H9 (cell line): ENCODE data around the gene CES2. TPM values are rescaled to one million over a fixed set of nuclear protein-coding genes. Genes with fewer than 3 reads are reported as not detected.

Source experiments
- DNase-seq: peaks from one replicate; pipeline ENCODE4 v3.0.0-alpha.2; 2017
- H2AFZ ChIP-seq: one replicate; pipeline ENCODE4 v1.6.1; 2013; ENCODE audit warnings: mild to moderate bottlenecking, low read length, control low read depth, moderate library complexity
- H2AK5ac ChIP-seq: 2 replicates; pipeline ENCODE4 v1.6.1; 2013; ENCODE audit warnings: low read length, control low read depth, mixed read lengths; ENCODE audit not compliant: insufficient read length
- H2BK120ac ChIP-seq: one replicate; pipeline ENCODE4 v1.6.1; 2013; ENCODE audit warnings: low read depth, mild to moderate bottlenecking, low read length, control low read depth, inconsistent platforms; ENCODE audit not compliant: poor library complexity, severe bottlenecking
- H2BK12ac ChIP-seq: 2 replicates; pipeline ENCODE4 v1.6.1; 2013; ENCODE audit warnings: low read length, control low read depth, mixed read lengths, low read depth; ENCODE audit not compliant: insufficient read length
- H2BK15ac ChIP-seq: 2 replicates; pipeline ENCODE4 v1.6.1; 2013; ENCODE audit warnings: low read depth, low read length, control low read depth
- H2BK20ac ChIP-seq: one replicate; pipeline ENCODE4 v1.6.1; 2013; ENCODE audit warnings: low read depth, mild to moderate bottlenecking, low read length, control low read depth, inconsistent platforms; ENCODE audit not compliant: poor library complexity, severe bottlenecking
- H2BK5ac ChIP-seq: 2 replicates; pipeline ENCODE4 v1.6.1; 2013; ENCODE audit warnings: low read length, control low read depth, mixed read lengths; ENCODE audit not compliant: insufficient read length
- H3K14ac ChIP-seq: 2 replicates; pipeline ENCODE4 v1.6.1; 2013; ENCODE audit warnings: low read length, control low read depth; ENCODE audit not compliant: insufficient read depth
- H3K18ac ChIP-seq: 2 replicates; pipeline ENCODE4 v1.6.1; 2013; ENCODE audit warnings: low read depth, mild to moderate bottlenecking, mixed read lengths, low read length, control low read depth; ENCODE audit not compliant: insufficient read length
- H3K23ac ChIP-seq: 2 replicates; pipeline ENCODE4 v1.6.1; 2013; ENCODE audit warnings: low read length, control low read depth, mixed read lengths, low read depth; ENCODE audit not compliant: insufficient read length
- H3K23me2 ChIP-seq: 2 replicates; pipeline ENCODE4 v1.6.1; 2013; ENCODE audit warnings: low read depth, mild to moderate bottlenecking, mixed read lengths, low read length, control low read depth; ENCODE audit not compliant: insufficient read length, poor library complexity, severe bottlenecking
- H3K27ac ChIP-seq: 2 replicates; pipeline ENCODE4 v1.5.1; 2013; ENCODE audit warnings: low read length, control low read depth, mixed read lengths, low read depth; ENCODE audit not compliant: insufficient read length
- H3K27me3 ChIP-seq: 2 replicates; pipeline ENCODE4 v1.6.1; 2013; ENCODE audit warnings: low read length, control low read depth, inconsistent platforms; ENCODE audit not compliant: insufficient read depth
- H3K4ac ChIP-seq: 2 replicates; pipeline ENCODE4 v1.6.1; 2013; ENCODE audit warnings: low read depth, mild to moderate bottlenecking, control low read depth, inconsistent platforms, low read length, moderate library complexity
- H3K4me1 ChIP-seq: 2 replicates; pipeline ENCODE4 v1.6.1; 2013; ENCODE audit warnings: low read length, control low read depth, inconsistent platforms; ENCODE audit not compliant: insufficient read depth
- H3K4me2 ChIP-seq: 2 replicates; pipeline ENCODE4 v1.6.1; 2013; ENCODE audit warnings: low read length, control low read depth, mixed read lengths; ENCODE audit not compliant: insufficient read length, insufficient read depth
- H3K56ac ChIP-seq: 2 replicates; pipeline ENCODE4 v1.6.1; 2013; ENCODE audit warnings: low read depth, mild to moderate bottlenecking, mixed read lengths, low read length, control low read depth; ENCODE audit not compliant: insufficient read length
- H3K79me1 ChIP-seq: 2 replicates; pipeline ENCODE4 v1.6.1; 2013; ENCODE audit warnings: low read depth, mild to moderate bottlenecking, moderate library complexity, low read length, control low read depth, inconsistent platforms; ENCODE audit not compliant: insufficient read depth, poor library complexity, severe bottlenecking
- H3K79me2 ChIP-seq: 2 replicates; pipeline ENCODE4 v1.6.1; 2013; ENCODE audit warnings: low read length, control low read depth, inconsistent platforms; ENCODE audit not compliant: insufficient read depth
- H3K9ac ChIP-seq: 2 replicates; pipeline ENCODE4 v1.6.1; 2013; ENCODE audit warnings: low read length, control low read depth, mixed read lengths; ENCODE audit not compliant: insufficient read length; ENCODE audit errors: extremely low read depth
- H3K9me3 ChIP-seq: one replicate; pipeline ENCODE4 v1.6.1; 2013; ENCODE audit warnings: low read depth, low read length, inconsistent platforms; ENCODE audit not compliant: control insufficient read depth
- H3T11ph ChIP-seq: one replicate; pipeline ENCODE4 v1.6.1; 2013; ENCODE audit warnings: mild to moderate bottlenecking, low read length, control low read depth, inconsistent platforms
- H4K20me1 ChIP-seq: one replicate; pipeline ENCODE4 v1.6.1; 2013; ENCODE audit not compliant: control insufficient read depth, insufficient read length, insufficient read depth
- H4K5ac ChIP-seq: 2 replicates; pipeline ENCODE4 v1.6.1; 2013; ENCODE audit warnings: low read depth, mild to moderate bottlenecking, mixed read lengths, low read length, control low read depth; ENCODE audit not compliant: insufficient read length
- H4K8ac ChIP-seq: replicated peaks from 2 replicates; pipeline ENCODE4 v1.6.1; 2013; ENCODE audit warnings: low read length, control low read depth, mixed read lengths, low read depth; ENCODE audit not compliant: insufficient read length
- H4K91ac ChIP-seq: 2 replicates; pipeline ENCODE4 v1.6.1; 2013; ENCODE audit warnings: low read depth, mild to moderate bottlenecking, moderate library complexity, mixed read lengths, low read length, control low read depth; ENCODE audit not compliant: insufficient read length
- H3K27ac Mint-ChIP-seq, 3 experiments: 2 replicates in 2 of 3; 3 replicates in 1 of 3; pipeline ENCODE4 v1.8.0; 2020 to 2021; ENCODE audit warnings: mixed read lengths in 3 of 3, mild to moderate bottlenecking in 1 of 3, moderate library complexity in 1 of 3
- H3K27me3 Mint-ChIP-seq: 2 replicates; pipeline ENCODE4 v1.8.0; 2021; ENCODE audit warnings: low read depth, mild to moderate bottlenecking, moderate library complexity, mixed read lengths
- H3K36me3 Mint-ChIP-seq, 3 experiments: 2 replicates in 2 of 3; 3 replicates in 1 of 3; pipeline ENCODE4 v1.8.0; 2020 to 2021; ENCODE audit warnings: low read depth in 3 of 3, mixed read lengths in 3 of 3; ENCODE audit not compliant: insufficient read depth in 1 of 3
- H3K4me1 Mint-ChIP-seq, 2 experiments: 2 replicates each; pipeline ENCODE4 v1.8.0; 2020; ENCODE audit warnings: mixed read lengths in 2 of 2
- H3K4me3 Mint-ChIP-seq, 2 experiments: 2 replicates in 1 of 2; 3 replicates in 1 of 2; pipeline ENCODE4 v1.8.0; 2020 to 2021; ENCODE audit warnings: mild to moderate bottlenecking in 2 of 2, mixed read lengths in 2 of 2, moderate library complexity in 1 of 2
- H3K9me3 Mint-ChIP-seq, 2 experiments: 2 replicates in 1 of 2; 3 replicates in 1 of 2; pipeline ENCODE4 v1.8.0; 2020; ENCODE audit warnings: mild to moderate bottlenecking in 2 of 2, mixed read lengths in 2 of 2, moderate library complexity in 1 of 2
- CTCF ChIP-seq: fragments of 200-600 bp; sonication (generic); conservative IDR thresholded peaks from 3 replicates; pipeline ENCODE4 v1.8.0; 2021; ENCODE audit warnings: antibody characterized with exemption, mild to moderate bottlenecking
- whole genome bisulfite sequencing: extraction: QIAGEN DNeasy Blood & Tissue Kit; methylation state at CpG from one replicate; pipeline ENCODE4 v1.1.7; 2013; ENCODE audit warnings: missing lambda C conversion rate, low lambda C conversion rate, mixed read lengths; ENCODE audit not compliant: insufficient read length; ENCODE audit errors: extremely low coverage; 5-methylcytosine and 5-hydroxymethylcytosine counted together
- total RNA-seq: library from RNA; stranded (reverse); gene quantifications from 2 replicates; pipeline ENCODE4 v1.2.1, GENCODE V29; 2021

CES2 gene
- total RNA-seq, 1 experiment from 2014 or later, result 28.2 TPM

DNA sequence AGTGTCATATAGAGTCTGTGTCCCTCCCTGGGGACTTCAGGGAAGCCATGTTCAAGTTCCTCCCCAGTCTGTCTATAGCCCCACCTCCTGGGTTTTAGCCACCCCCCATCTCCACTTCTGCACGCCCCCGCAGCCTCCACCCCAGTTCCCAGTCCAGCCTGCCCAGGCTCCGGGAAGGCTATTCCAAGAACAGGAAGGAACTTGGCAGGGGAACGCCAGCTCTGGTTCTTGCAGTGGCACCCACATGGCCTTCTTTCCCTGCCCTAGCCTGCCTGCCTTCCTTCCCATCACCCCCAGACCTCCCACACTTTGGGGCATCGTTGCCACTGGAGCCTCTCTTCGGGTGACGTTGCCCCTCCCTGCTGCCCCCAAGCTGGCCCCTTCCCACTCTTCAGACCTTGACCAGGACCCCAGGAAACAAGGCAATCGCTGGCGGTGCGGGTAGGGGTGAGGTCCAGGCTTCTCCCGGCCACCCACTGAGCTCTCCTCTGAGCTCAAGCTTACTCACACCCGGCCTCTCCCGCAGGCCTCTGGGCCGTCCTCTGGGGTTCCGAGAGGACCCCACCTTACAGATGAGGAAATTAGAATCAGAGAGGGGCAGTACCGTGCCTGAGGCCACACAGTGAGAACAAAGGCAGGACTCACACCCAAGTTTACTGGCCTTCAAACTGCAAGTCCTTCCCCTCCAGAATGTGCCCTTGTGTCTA, 43.8 kb downstream of the CES2 start:
- H2BK20ac ChIP-seq, result no peak overlapping the region
- Mint-ChIP-seq H3K27me3 (peaks cover 10% of the 10 kb centered on the region), H3K4me3 (no peak overlapping the region), H3K4me1 (peaks cover 5 to 12% of the 10 kb centered on the region in 2 experiments), H3K9me3 (no peaks in the 10 kb centered on the region; a peak in 1 of 5 replicates), H3K27ac (peak overlapping the region in 1 of 3 experiments; percentile 65; a peak in 1 of 7 replicates), H3K36me3 (no peaks in the 10 kb centered on the region)
- no peak overlapping the region for H3T11ph ChIP-seq
- TF ChIP-seq CTCF, result no peak
- H4K8ac ChIP-seq, result no peak overlapping the region
- H3K4me1 ChIP-seq, result no peaks in the 10 kb centered on the region; the same call in 1 of the 2 replicates
- H3K56ac ChIP-seq, result no peak overlapping the region
- no peaks in the 10 kb centered on the region for H3K9me3 ChIP-seq
- no peak overlapping the region for H3K4me2 ChIP-seq
- no peaks in the 10 kb centered on the region for H3K23me2 ChIP-seq
- H2AFZ ChIP-seq, result no peak overlapping the region
- no peak overlapping the region for H3K9ac ChIP-seq
- H4K20me1 ChIP-seq, result no peaks in the 10 kb centered on the region
- H3K4ac ChIP-seq, result no peak overlapping the region
- H3K79me1 ChIP-seq, result no peaks in the 10 kb centered on the region
- no peak overlapping the region for H2BK5ac ChIP-seq
- H2BK120ac ChIP-seq, result no peak overlapping the region
- no peak overlapping the region for H2BK12ac ChIP-seq
- DNase-seq, result no peak
- no peak overlapping the region for H3K23ac ChIP-seq
- no peak overlapping the region for H2BK15ac ChIP-seq
- no peak overlapping the region for H2AK5ac ChIP-seq
- H4K91ac ChIP-seq, result no peak overlapping the region
- no peak overlapping the region for H3K27ac ChIP-seq
- H3K79me2 ChIP-seq, result no peaks in the 10 kb centered on the region
- H3K18ac ChIP-seq, result no peak overlapping the region
- H4K5ac ChIP-seq, result no peak overlapping the region
- H3K14ac ChIP-seq, result no peak overlapping the region
- H3K27me3 ChIP-seq, result no peaks in the 10 kb centered on the region
- no CpG with 5 or more reads among the region's 16 CpGs for WGBS
